ENCODE results near the gene CD164L2. TPM values are rescaled to one million over a fixed set of nuclear protein-coding genes. Genes with fewer than 3 reads are reported as not detected.

CD164L2 gene
- total RNA-seq, 1 experiment from 2014 or later = not detected

- CTCF ChIA-PET = no interaction called here
- intact Hi-C loops (cut with micrococcal nuclease; ENCODE audit: unreplicated experiment) = loop anchor here (10.0 kb wide), 1 partner anchor 51 kb away; no protein-coding TSS in a partner anchor
- no peak for TF ChIP-seq CTCF (IDR thresholded peaks at IDR 0.05; ENCODE audit: insufficient read depth in 1 of 2, low read depth in 1 of 2, low read length in 1 of 2, severe bottlenecking in 1 of 2, unreplicated experiment in 1 of 2)
- no peak overlapping the region for H3K4me3 ChIP-seq (ENCODE audit: low read depth, low read length)
- peaks cover 17% of the 10 kb centered on the region for H3K36me3 Mint-ChIP-seq (ENCODE audit: insufficient read depth, unreplicated experiment)
- H3K4me3 Mint-ChIP-seq (ENCODE audit: unreplicated experiment) = no peak overlapping the region
- no peak overlapping the region for H3K27ac Mint-ChIP-seq (ENCODE audit: unreplicated experiment)
- POLR2A ChIA-PET = no interaction called here
- H3K36me3 ChIP-seq (ENCODE audit: control insufficient read depth, insufficient read depth, low read length) = no peaks in the 10 kb centered on the region
- H3K27me3 ChIP-seq (replicated peaks; ENCODE audit: control insufficient read depth, insufficient read depth, low read length) = no peaks in the 10 kb centered on the region
- H3K9me3 Mint-ChIP-seq (ENCODE audit: unreplicated experiment) = no peaks in the 10 kb centered on the region
- H3K9me3 ChIP-seq = no peaks in the 10 kb centered on the region
- H3K4me1 ChIP-seq = 0 out of 2 replicates have a peak, but pooled peaks cover 6% of the 10 kb centered on the region
- H3K27me3 Mint-ChIP-seq (ENCODE audit: insufficient read depth, unreplicated experiment) = no peaks in the 10 kb centered on the region
- no peak for DNase-seq
- no peaks in the 10 kb centered on the region for H3K4me1 Mint-ChIP-seq (ENCODE audit: low read depth, unreplicated experiment)
- BruUV-seq (replicated peaks) = no TSS peak
Measured at GRCh38 chr1:27356277-27356618, 26.9 kb downstream of the CD164L2 start.

GRCh38 chr1:27355683-27356082, 27.4 kb downstream of the CD164L2 start:
- BruUV-seq (replicated peaks) = no TSS peak
- no peak overlapping the region for H3K27ac Mint-ChIP-seq (ENCODE audit: unreplicated experiment)
- peaks cover 23% of the 10 kb centered on the region for H3K36me3 Mint-ChIP-seq (ENCODE audit: insufficient read depth, unreplicated experiment)
- H3K4me1 Mint-ChIP-seq (ENCODE audit: low read depth, unreplicated experiment) = no peaks in the 10 kb centered on the region
- TF ChIP-seq CTCF (IDR thresholded peaks at IDR 0.05; ENCODE audit: insufficient read depth in 1 of 2, low read depth in 1 of 2, low read length in 1 of 2, severe bottlenecking in 1 of 2, unreplicated experiment in 1 of 2) = no peak
- H3K4me3 Mint-ChIP-seq (ENCODE audit: unreplicated experiment) = no peak overlapping the region
- no peak overlapping the region for H3K4me3 ChIP-seq (ENCODE audit: low read depth, low read length)
- H3K9me3 Mint-ChIP-seq (ENCODE audit: unreplicated experiment) = no peaks in the 10 kb centered on the region
- intact Hi-C loops (cut with micrococcal nuclease; ENCODE audit: unreplicated experiment) = loop anchor here (10.0 kb wide), 1 partner anchor 51 kb away; no protein-coding TSS in a partner anchor
- DNase-seq = no peak
- no peaks in the 10 kb centered on the region for H3K36me3 ChIP-seq (ENCODE audit: control insufficient read depth, insufficient read depth, low read length)
- 0 out of 2 replicates have a peak, but pooled peaks cover 6% of the 10 kb centered on the region for H3K4me1 ChIP-seq
- POLR2A ChIA-PET = no interaction called here
- no peaks in the 10 kb centered on the region for H3K9me3 ChIP-seq
- no peaks in the 10 kb centered on the region for H3K27me3 ChIP-seq (replicated peaks; ENCODE audit: control insufficient read depth, insufficient read depth, low read length)
- CTCF ChIA-PET = interaction anchor here (1.0 kb wide), 1 partner anchor 10 kb away, joined by 6 read pairs; no protein-coding TSS in a partner anchor
- H3K27me3 Mint-ChIP-seq (ENCODE audit: insufficient read depth, unreplicated experiment) = no peaks in the 10 kb centered on the region

GRCh38 chr1:27353629-27354028, 29.5 kb downstream of the CD164L2 start:
- TF ChIP-seq CTCF (IDR thresholded peaks at IDR 0.05; ENCODE audit: insufficient read depth in 1 of 2, low read depth in 1 of 2, low read length in 1 of 2, severe bottlenecking in 1 of 2, unreplicated experiment in 1 of 2) = no peak
- Mint-ChIP-seq H3K4me3 (ENCODE audit: unreplicated experiment) (no peak overlapping the region), H3K27ac (ENCODE audit: unreplicated experiment) (no peak overlapping the region), H3K27me3 (ENCODE audit: insufficient read depth, unreplicated experiment) (no peaks in the 10 kb centered on the region), H3K4me1 (ENCODE audit: low read depth, unreplicated experiment) (no peaks in the 10 kb centered on the region), H3K36me3 (ENCODE audit: insufficient read depth, unreplicated experiment) (peaks cover 32% of the 10 kb centered on the region), H3K9me3 (ENCODE audit: unreplicated experiment) (no peaks in the 10 kb centered on the region)
- no peak overlapping the region for H3K4me3 ChIP-seq (ENCODE audit: low read depth, low read length)
- BruUV-seq (replicated peaks) = no TSS peak
- no peaks in the 10 kb centered on the region for H3K36me3 ChIP-seq (ENCODE audit: control insufficient read depth, insufficient read depth, low read length)
- H3K4me1 ChIP-seq = 0 out of 2 replicates have a peak, but pooled peaks cover 10% of the 10 kb centered on the region
- H3K9me3 ChIP-seq = no peaks in the 10 kb centered on the region
- POLR2A ChIA-PET = interaction anchor here (0.6 to 0.9 kb wide), 2 partner anchors 12 to 205 kb away, joined by 5 to 13 read pairs; no protein-coding TSS in a partner anchor
- no peak for DNase-seq
- intact Hi-C loops (cut with micrococcal nuclease; ENCODE audit: unreplicated experiment) = loop anchor here (10.0 kb wide), 1 partner anchor 49 kb away; no protein-coding TSS in a partner anchor
- no peaks in the 10 kb centered on the region for H3K27me3 ChIP-seq (replicated peaks; ENCODE audit: control insufficient read depth, insufficient read depth, low read length)
- CTCF ChIA-PET = interaction anchor here (0.6 to 0.7 kb wide), 3 partner anchors 12 to 35 kb away, joined by 3 to 9 read pairs (median 3); partner anchors contain the start of gene SYTL1
